CD4-positive, CD25-positive, alpha-beta regulatory T cell (primary cell): Measurements from ENCODE around the gene ZNF212. TPM values are rescaled to one million over a fixed set of nuclear protein-coding genes. Genes with fewer than 3 reads are reported as not detected.
"Not testable (repeated sequence)": the region's sequence is repeated elsewhere in the genome, so short reads cannot be mapped to it uniquely, and the experiment has no call there.

Experiments used
- ATAC-seq, 2 donors: fragments of 150-1000 bp; cut with Tn5 transposase; one replicate each; pipeline ENCODE4 v1.10.0; 2021; ENCODE audit warnings: low read depth in 2 of 2, moderate number of reproducible peaks in 2 of 2, moderate library complexity in 1 of 2
- DNase-seq, 3 donors: peaks; one replicate each; pipeline versions ENCODE4 v3.0.0 to v3.0.0-alpha.2; 2012 to 2022; ENCODE audit warnings: mixed read lengths in 1 of 3
- H3K27ac ChIP-seq: one replicate; pipeline ENCODE4 v1.7.0; 2013; ENCODE audit warnings: mild to moderate bottlenecking, low read length; ENCODE audit not compliant: insufficient read depth, poor library complexity, severe bottlenecking
- H3K27me3 ChIP-seq: one replicate; pipeline ENCODE4 v1.7.0; 2013; ENCODE audit warnings: low read length; ENCODE audit not compliant: control insufficient read depth, insufficient read depth
- H3K36me3 ChIP-seq: one replicate; pipeline ENCODE4 v1.7.0; 2013; ENCODE audit warnings: mild to moderate bottlenecking, low read length, moderate library complexity; ENCODE audit not compliant: control insufficient read depth, insufficient read depth
- H3K4me1 ChIP-seq: 2 replicates; pipeline ENCODE4 v1.7.0; 2013; ENCODE audit warnings: mild to moderate bottlenecking, low read length; ENCODE audit not compliant: insufficient read depth, control insufficient read depth, poor library complexity, severe bottlenecking
- H3K4me3 ChIP-seq: one replicate; pipeline ENCODE4 v1.7.0; 2013; ENCODE audit warnings: low read depth, mild to moderate bottlenecking, low read length, moderate library complexity
- H3K9me3 ChIP-seq, 2 experiments: 1 replicate in 1 of 2; 2 replicates in 1 of 2; pipeline ENCODE4 v1.7.0; 2013; ENCODE audit warnings: low read length in 2 of 2, mild to moderate bottlenecking in 1 of 2, moderate library complexity in 1 of 2; ENCODE audit not compliant: control insufficient read depth in 2 of 2
- H3K27ac Mint-ChIP-seq, 3 donors: one replicate each; pipeline ENCODE4 v1.8.0; 2020 to 2022; ENCODE audit warnings: mild to moderate bottlenecking in 3 of 3, mixed read lengths in 3 of 3, moderate library complexity in 2 of 3
- H3K27me3 Mint-ChIP-seq: one replicate; pipeline ENCODE4 v1.8.0; 2022; ENCODE audit warnings: mild to moderate bottlenecking, mixed read lengths
- H3K36me3 Mint-ChIP-seq: one replicate; pipeline ENCODE4 v1.8.0; 2020; ENCODE audit warnings: mixed read lengths
- H3K4me1 Mint-ChIP-seq, 4 donors: one replicate each; pipeline ENCODE4 v1.8.0; 2020 to 2022; ENCODE audit warnings: mixed read lengths in 4 of 4, mild to moderate bottlenecking in 1 of 4
- H3K4me3 Mint-ChIP-seq, 4 donors: one replicate each; pipeline ENCODE4 v1.8.0; 2020 to 2022; ENCODE audit warnings: mild to moderate bottlenecking in 4 of 4, mixed read lengths in 4 of 4, moderate library complexity in 3 of 4
- H3K9me3 Mint-ChIP-seq, 7 donors: one replicate each; pipeline ENCODE4 v1.8.0; 2020 to 2022; ENCODE audit warnings: mixed read lengths in 7 of 7, mild to moderate bottlenecking in 3 of 7, moderate library complexity in 2 of 7
- polyA plus RNA-seq, 4 donors: library from polyadenylated mRNA; unstranded; fragments of 300-500 nt; fragmentation: Illumina TruSeq; gene quantifications; one replicate each; pipeline ENCODE4 v1.2.3, GENCODE V29; 2021
- total RNA-seq: library from RNA; stranded (reverse); gene quantifications from one replicate; pipeline ENCODE4 v1.2.3, GENCODE V29; 2022

The ZNF212 gene
- total and polyA plus RNA-seq, 5 donors from 2014 or later, result 3.3 to 14.2 (median 7.6) TPM

DNA sequence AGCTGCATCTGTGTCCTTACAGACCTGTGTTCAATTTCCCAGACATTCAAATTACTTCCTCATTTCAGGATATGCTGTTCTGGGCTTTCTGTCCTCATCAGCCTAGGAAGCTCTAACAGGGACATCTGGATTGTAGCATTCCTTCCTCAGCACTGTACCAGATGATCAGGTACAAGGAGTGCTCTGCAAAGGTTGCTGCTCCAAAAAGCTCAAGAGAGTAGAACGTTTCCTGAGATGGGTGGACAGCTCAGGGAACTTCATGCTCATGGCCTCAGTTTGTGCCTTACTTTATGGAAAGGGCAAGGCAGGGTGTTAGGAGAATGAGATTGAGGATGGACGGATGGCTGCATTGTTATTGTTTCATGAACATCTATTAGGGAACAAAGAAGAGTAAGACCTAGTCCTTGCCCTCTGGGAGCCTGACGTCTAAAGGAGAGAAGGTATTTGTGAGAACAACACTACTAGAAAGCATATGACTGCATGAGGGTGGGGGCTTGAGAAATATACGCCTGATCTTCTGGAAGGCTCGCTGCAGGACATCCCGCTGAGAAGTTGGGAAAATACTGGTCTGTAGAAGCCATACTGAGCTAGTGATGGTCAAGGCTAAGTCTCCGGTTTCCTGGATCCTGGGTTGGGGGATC, 10.5 kb upstream of the ZNF212 start:
- H3K4me1 ChIP-seq, result no peaks in the 10 kb centered on the region
- DNase-seq (no peak), ATAC-seq (no peak)
- no peaks in the 10 kb centered on the region for H3K27me3 ChIP-seq
- Mint-ChIP-seq H3K9me3 (peaks cover 0 to under 1% (median 0%) of the 10 kb centered on the region in 7 donors), H3K27me3 (peaks cover 9% of the 10 kb centered on the region), H3K4me1 (peaks cover 0 to 4% (median 0%) of the 10 kb centered on the region in 4 donors), H3K27ac (no peak overlapping the region), H3K36me3 (peaks cover 7% of the 10 kb centered on the region), H3K4me3 (no peak overlapping the region)
- H3K9me3 ChIP-seq, result no peaks in the 10 kb centered on the region
- no peak overlapping the region for H3K4me3 ChIP-seq
- no peak overlapping the region for H3K27ac ChIP-seq
- peaks cover 12% of the 10 kb centered on the region for H3K36me3 ChIP-seq

DNA sequence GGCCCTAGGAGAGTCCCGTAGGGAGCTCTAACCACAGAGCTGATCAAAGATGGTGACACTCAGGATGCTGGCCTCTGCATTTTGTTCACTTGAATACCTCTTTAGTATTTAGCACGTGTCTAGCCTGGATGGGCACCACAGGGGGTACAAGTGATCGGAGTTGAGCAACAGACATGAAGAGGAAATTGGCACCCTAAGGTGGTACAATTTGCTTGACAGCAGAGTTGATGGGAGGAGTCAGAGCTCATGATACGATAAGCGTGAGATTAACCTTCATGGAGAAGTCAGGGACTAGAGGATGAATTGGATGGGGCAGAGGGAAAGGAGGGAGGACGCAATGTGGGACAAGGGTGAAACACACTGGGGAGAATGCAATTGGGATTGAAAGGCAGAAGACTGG, 9.9 kb upstream of the ZNF212 start:
- ATAC-seq, result no peak
- H3K27me3 Mint-ChIP-seq, result peaks cover 9% of the 10 kb centered on the region

DNA sequence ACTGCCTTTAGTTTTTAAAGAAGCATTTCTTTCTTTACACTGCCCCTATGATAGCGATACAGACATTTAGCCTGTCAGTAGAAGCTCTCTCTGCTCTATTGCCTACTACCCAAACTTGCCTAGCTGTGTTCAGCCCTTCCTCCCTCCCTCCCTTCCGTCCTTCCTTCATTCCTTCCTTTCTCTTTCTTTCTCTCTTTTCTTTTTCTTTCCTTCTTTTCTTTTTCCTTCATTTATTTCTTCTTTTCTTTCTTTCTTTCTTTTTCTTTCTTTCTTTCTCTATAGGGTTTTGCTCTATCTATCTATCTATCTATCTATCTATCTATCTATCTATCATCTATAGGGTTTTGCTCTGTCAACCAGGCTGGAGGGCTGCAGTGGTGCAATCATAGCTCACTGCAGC, 7.1 kb upstream of the ZNF212 start:
- H3K27ac ChIP-seq, result no peak overlapping the region
- no peaks in the 10 kb centered on the region for H3K36me3 Mint-ChIP-seq
- H3K4me3 Mint-ChIP-seq, result no peak overlapping the region
- peaks cover 0 to 3% (median 0%) of the 10 kb centered on the region in 7 donors for H3K9me3 Mint-ChIP-seq
- peaks cover 0 to 4% (median 0%) of the 10 kb centered on the region in 4 donors for H3K4me1 Mint-ChIP-seq
- ATAC-seq (no peak), DNase-seq (no peak)
- no peaks in the 10 kb centered on the region for H3K36me3 ChIP-seq
- no peaks in the 10 kb centered on the region for H3K9me3 ChIP-seq
- H3K27me3 ChIP-seq, result no peaks in the 10 kb centered on the region
- no peaks in the 10 kb centered on the region for H3K4me1 ChIP-seq
- H3K27me3 Mint-ChIP-seq, result peaks cover 9% of the 10 kb centered on the region
- H3K4me3 ChIP-seq, result no peak overlapping the region
- no peak overlapping the region for H3K27ac Mint-ChIP-seq

More for the DNA sequence above, 9.9 kb upstream of the ZNF212 start:
- H3K27ac ChIP-seq, result no peak overlapping the region
- Mint-ChIP-seq H3K36me3 (peaks cover 7% of the 10 kb centered on the region), H3K9me3 (peaks cover 0 to 3% (median 0%) of the 10 kb centered on the region in 7 donors), H3K4me1 (peaks cover 0 to 4% (median 0%) of the 10 kb centered on the region in 4 donors), H3K27ac (no peak overlapping the region), H3K4me3 (no peak overlapping the region)
- no peak overlapping the region for H3K4me3 ChIP-seq
- no peaks in the 10 kb centered on the region for H3K27me3 ChIP-seq
- DNase-seq, result no peak
- no peaks in the 10 kb centered on the region for H3K4me1 ChIP-seq
- no peaks in the 10 kb centered on the region for H3K9me3 ChIP-seq
- peaks cover 8% of the 10 kb centered on the region for H3K36me3 ChIP-seq

DNA sequence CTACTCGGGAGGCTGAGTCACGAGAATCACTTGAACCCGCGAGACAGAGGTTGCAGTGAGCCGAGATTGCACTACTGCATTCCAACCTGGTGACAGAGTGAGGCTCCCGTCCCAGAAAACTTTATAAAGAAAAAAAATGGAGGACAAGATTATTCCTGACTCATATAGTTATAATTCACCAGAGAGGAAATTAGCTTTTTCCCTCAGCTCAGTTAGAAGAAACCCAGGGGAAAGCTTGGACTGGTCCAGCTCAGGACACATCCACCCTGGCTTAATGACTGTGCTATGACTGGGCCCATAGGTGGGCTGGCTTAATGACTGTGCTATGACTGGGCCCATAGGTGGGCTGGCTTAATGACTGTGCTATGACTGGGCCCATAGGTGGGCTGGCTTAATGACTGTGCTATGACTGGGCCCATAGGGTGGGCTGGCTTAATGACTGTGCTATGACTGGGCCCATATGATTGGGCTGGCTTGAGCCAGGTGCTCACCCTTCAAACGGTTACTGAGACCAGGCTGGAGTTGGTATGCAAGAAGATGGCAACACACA, 5.7 kb upstream of the ZNF212 start:
- not testable (repeated sequence) for H3K4me3 Mint-ChIP-seq, ATAC-seq, H3K9me3 ChIP-seq, H3K36me3 Mint-ChIP-seq, H3K27me3 ChIP-seq, H3K4me3 ChIP-seq, H3K36me3 ChIP-seq, DNase-seq, H3K27ac Mint-ChIP-seq, H3K27ac ChIP-seq, H3K9me3 Mint-ChIP-seq, H3K4me1 Mint-ChIP-seq, H3K4me1 ChIP-seq, H3K27me3 Mint-ChIP-seq

DNA sequence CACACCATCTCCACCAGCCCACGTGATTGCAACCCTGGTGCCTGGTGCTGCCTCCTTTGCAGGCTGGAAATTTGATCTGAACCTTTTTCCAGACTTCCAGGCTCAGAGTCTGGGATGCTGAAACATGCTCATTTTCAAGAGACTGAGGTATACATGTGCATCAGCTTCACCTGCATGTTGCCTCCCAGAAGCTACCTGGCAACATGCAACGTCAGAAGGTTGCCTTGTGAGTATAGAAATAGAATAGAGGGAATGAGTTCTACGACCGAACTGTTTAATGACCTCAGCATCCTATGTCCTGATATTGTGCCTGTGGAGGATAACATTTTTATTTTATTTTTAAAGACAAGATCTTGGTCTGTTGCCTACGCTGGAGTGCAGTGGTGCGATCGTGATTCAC, 1.9 kb upstream of the ZNF212 start:
- DNase-seq, result no peak
- peak overlapping the region in 1 of 4 donors; percentile 89 for H3K4me3 Mint-ChIP-seq
- Histone ChIP-seq H3K36me3 (no peaks in the 10 kb centered on the region), H3K4me3 (no peak overlapping the region), H3K4me1 (peaks cover 22% of the 10 kb centered on the region), H3K27me3 (no peaks in the 10 kb centered on the region), H3K27ac (no peak overlapping the region), H3K9me3 (no peaks in the 10 kb centered on the region)
- peaks cover 2% of the 10 kb centered on the region for H3K36me3 Mint-ChIP-seq
- ATAC-seq, result no peak
- H3K9me3 Mint-ChIP-seq, result peaks cover 0 to 3% (median 0%) of the 10 kb centered on the region in 7 donors
- H3K4me1 Mint-ChIP-seq, result peaks cover 9 to 29% (median 19%) of the 10 kb centered on the region in 4 donors
- H3K27ac Mint-ChIP-seq, result no peak overlapping the region
- peaks cover 7% of the 10 kb centered on the region for H3K27me3 Mint-ChIP-seq

DNA sequence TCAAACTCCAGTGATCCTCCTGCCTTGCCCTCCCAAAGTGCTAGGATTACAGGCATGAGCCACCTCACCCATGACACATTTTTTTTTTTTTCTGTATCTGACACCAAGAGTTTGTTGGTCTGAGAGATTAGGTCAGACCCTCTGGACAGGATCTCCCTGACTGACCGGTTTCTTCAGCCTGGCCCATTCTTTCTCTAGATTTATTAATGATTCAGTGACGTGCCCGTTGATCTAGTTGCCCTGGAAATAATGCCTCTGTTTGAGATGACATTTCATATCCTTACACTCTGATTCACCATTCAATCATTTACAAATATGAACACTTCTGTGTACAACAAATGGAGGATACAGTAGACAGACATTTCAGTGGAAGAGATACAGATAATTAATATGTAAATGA, 1.4 kb upstream of the ZNF212 start:
- Histone ChIP-seq H3K27me3 (no peaks in the 10 kb centered on the region), H3K9me3 (no peaks in the 10 kb centered on the region), H3K36me3 (no peaks in the 10 kb centered on the region), H3K27ac (no peak overlapping the region), H3K4me3 (no peak overlapping the region), H3K4me1 (peaks cover 22% of the 10 kb centered on the region)
- H3K36me3 Mint-ChIP-seq, result peaks cover 7% of the 10 kb centered on the region
- peaks cover 2% of the 10 kb centered on the region for H3K27me3 Mint-ChIP-seq
- H3K4me1 Mint-ChIP-seq, result peaks cover 9 to 34% (median 23%) of the 10 kb centered on the region in 4 donors
- H3K4me3 Mint-ChIP-seq, result peak overlapping the region; percentile 15 to 97 (median 75)
- peaks cover 0 to 3% (median 0%) of the 10 kb centered on the region in 7 donors for H3K9me3 Mint-ChIP-seq
- no peak for ATAC-seq
- peak overlapping the region in 1 of 3 donors; percentile 1 for H3K27ac Mint-ChIP-seq
- no peak for DNase-seq

DNA sequence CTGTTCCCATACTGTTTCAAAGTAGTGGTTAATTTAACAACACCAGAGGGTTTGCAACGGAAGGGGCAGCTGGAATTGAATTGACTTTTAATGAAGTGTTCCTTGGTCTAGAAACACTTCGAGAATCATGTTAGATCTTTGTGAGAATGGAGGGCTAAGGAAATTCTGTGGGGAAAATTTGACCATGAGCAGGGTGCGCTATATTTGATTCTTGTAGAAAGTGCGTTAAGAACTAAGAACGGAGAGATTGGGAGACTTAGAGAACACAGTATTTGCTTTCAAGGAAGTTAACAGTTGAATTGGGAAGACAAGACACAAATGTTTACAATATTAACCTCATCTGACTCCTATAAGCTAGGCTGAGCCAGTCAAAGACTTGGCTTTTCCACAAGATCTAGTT, 1.2 kb downstream of the ZNF212 start:
- ATAC-seq (no peak), DNase-seq (no peak)
- Mint-ChIP-seq H3K9me3 (no peaks in the 10 kb centered on the region), H3K4me3 (peak overlapping the region; percentile 89 to 97 (median 94)), H3K27ac (peak overlapping the region; percentile 10 to 90 (median 90)), H3K4me1 (peaks cover 9 to 48% (median 34%) of the 10 kb centered on the region in 4 donors), H3K27me3 (no peaks in the 10 kb centered on the region), H3K36me3 (peaks cover 7% of the 10 kb centered on the region)
- no peaks in the 10 kb centered on the region for H3K27me3 ChIP-seq
- H3K4me1 ChIP-seq, result peaks cover 22% of the 10 kb centered on the region
- H3K27ac ChIP-seq, result no peak overlapping the region
- no peaks in the 10 kb centered on the region for H3K36me3 ChIP-seq
- no peaks in the 10 kb centered on the region for H3K9me3 ChIP-seq
- H3K4me3 ChIP-seq, result peak overlapping the region; percentile 91

DNA sequence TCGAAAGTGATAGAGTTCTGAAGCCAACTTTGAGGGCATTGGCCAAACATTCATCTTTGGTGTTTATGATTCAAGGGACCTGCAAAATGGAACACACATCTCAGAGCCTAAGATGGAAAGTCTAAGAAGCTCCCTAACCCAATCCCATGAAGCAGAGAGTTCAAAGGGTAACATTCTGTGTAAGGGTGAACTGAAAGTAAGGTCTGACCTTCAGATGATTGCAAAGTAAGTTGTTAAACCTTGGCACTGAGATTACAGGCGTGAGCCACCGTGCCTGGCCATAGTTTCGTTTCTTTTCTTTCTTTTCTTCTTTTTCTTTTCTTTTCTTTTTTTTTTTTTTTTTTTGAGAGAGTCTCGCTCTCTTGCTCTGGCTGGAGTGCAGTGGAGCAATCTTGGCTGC, 2.2 kb downstream of the ZNF212 start:
- peaks cover 13 to 54% (median 39%) of the 10 kb centered on the region in 4 donors for H3K4me1 Mint-ChIP-seq
- no peaks in the 10 kb centered on the region for H3K36me3 ChIP-seq
- H3K27me3 Mint-ChIP-seq, result no peaks in the 10 kb centered on the region
- peak overlapping the region; percentile 75 to 95 (median 90) for H3K4me3 Mint-ChIP-seq
- no peak overlapping the region for H3K4me3 ChIP-seq
- ATAC-seq (no peak), DNase-seq (no peak)
- peaks cover 7% of the 10 kb centered on the region for H3K36me3 Mint-ChIP-seq
- peak overlapping the region in 1 of 3 donors; percentile 36 for H3K27ac Mint-ChIP-seq
- peaks cover 22% of the 10 kb centered on the region for H3K4me1 ChIP-seq
- H3K27ac ChIP-seq, result no peak overlapping the region
- H3K9me3 ChIP-seq, result no peaks in the 10 kb centered on the region
- H3K9me3 Mint-ChIP-seq, result no peaks in the 10 kb centered on the region
- no peaks in the 10 kb centered on the region for H3K27me3 ChIP-seq
